ENCODE results near the gene KIF12.

The KIF12 gene

DNA sequence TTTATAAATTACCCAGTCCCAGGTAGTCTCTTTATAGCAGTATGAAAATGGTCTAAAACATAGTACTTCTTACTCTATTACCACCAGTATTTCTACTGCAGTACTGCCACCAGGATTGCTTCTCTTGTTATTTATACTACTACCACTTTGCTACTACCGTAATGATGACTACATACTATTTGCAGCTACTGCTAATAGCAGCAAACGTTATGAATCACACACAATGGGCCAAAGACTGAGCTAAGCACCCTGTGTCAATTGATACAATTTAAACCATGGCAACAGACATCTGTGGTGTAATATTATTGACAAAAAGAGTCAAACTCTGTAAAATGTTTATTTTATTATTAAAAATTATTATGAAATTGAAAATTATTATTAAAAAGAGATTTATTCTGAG is 15.3 kb upstream of the KIF12 start:
- Histone ChIP-seq H2AFZ (ENCODE audit: low read depth, low read length) (no peak overlapping the region), H3K27ac (ENCODE audit: low read length) (no peak overlapping the region), H3K36me3 (ENCODE audit: insufficient read depth, low read length) (no peaks in the 10 kb centered on the region), H3K4me2 (ENCODE audit: insufficient read depth, low read length) (no peak overlapping the region), H3K9me3 (ENCODE audit: insufficient read depth, low read length, severe bottlenecking) (no peaks in the 10 kb centered on the region), H3K27me3 (ENCODE audit: insufficient read depth, low read length, poor library complexity) (peaks cover 6% of the 10 kb centered on the region), H3K4me1 (ENCODE audit: insufficient read depth, low read length) (no peaks in the 10 kb centered on the region), H3K79me2 (ENCODE audit: insufficient read depth, low read length) (no peaks in the 10 kb centered on the region), H3K4me3 (ENCODE audit: low read depth in 1 of 2, low read length in 2 of 2) (no peak overlapping the region), H4K20me1 (ENCODE audit: insufficient read depth, low read length) (no peaks in the 10 kb centered on the region), H3K9ac (ENCODE audit: low read depth, low read length) (no peak overlapping the region)
- DNase-seq, result no peak
- TF ChIP-seq CTCF (IDR thresholded peaks at IDR 0.05; ENCODE audit: borderline replicate concordance, extremely low read depth, low read length, poor library complexity, severe bottlenecking) (no peak), EZH2 (IDR thresholded peaks at IDR 0.05; ENCODE audit: borderline replicate concordance, low read depth, low read length, severe bottlenecking) (no peak)
- ATAC-seq (ENCODE audit: insufficient read depth, low read depth), result no peak

GRCh38 chr9:114112778-114113584 is 13.9 kb upstream of the KIF12 start:
- Histone ChIP-seq H3K4me1 (ENCODE audit: insufficient read depth, low read length) (no peaks in the 10 kb centered on the region), H4K20me1 (ENCODE audit: insufficient read depth, low read length) (no peaks in the 10 kb centered on the region), H3K4me3 (ENCODE audit: low read depth in 1 of 2, low read length in 2 of 2) (no peak overlapping the region), H3K36me3 (ENCODE audit: insufficient read depth, low read length) (no peaks in the 10 kb centered on the region), H3K9ac (ENCODE audit: low read depth, low read length) (no peak overlapping the region), H2AFZ (ENCODE audit: low read depth, low read length) (no peak overlapping the region), H3K27ac (ENCODE audit: low read length) (no peak overlapping the region), H3K4me2 (ENCODE audit: insufficient read depth, low read length) (no peak overlapping the region), H3K79me2 (ENCODE audit: insufficient read depth, low read length) (no peaks in the 10 kb centered on the region), H3K9me3 (ENCODE audit: insufficient read depth, low read length, severe bottlenecking) (no peaks in the 10 kb centered on the region), H3K27me3 (ENCODE audit: insufficient read depth, low read length, poor library complexity) (peaks cover 4% of the 10 kb centered on the region)
- no peak for DNase-seq
- no peak for ATAC-seq (ENCODE audit: insufficient read depth, low read depth)
- no peak for TF ChIP-seq EZH2 (IDR thresholded peaks at IDR 0.05; ENCODE audit: borderline replicate concordance, low read depth, low read length, severe bottlenecking)
- TF ChIP-seq CTCF (IDR thresholded peaks at IDR 0.05; ENCODE audit: borderline replicate concordance, extremely low read depth, low read length, poor library complexity, severe bottlenecking), result no peak

- no peak overlapping the region for H3K9ac ChIP-seq (ENCODE audit: low read depth, low read length)
- no peaks in the 10 kb centered on the region for H3K4me1 ChIP-seq (ENCODE audit: insufficient read depth, low read length)
- H3K4me3 ChIP-seq (ENCODE audit: low read depth in 1 of 2, low read length in 2 of 2), result no peak overlapping the region
- H3K27me3 ChIP-seq (ENCODE audit: insufficient read depth, low read length, poor library complexity), result peaks cover 2% of the 10 kb centered on the region
- no peak for DNase-seq
- H3K79me2 ChIP-seq (ENCODE audit: insufficient read depth, low read length), result no peaks in the 10 kb centered on the region
- no peaks in the 10 kb centered on the region for H4K20me1 ChIP-seq (ENCODE audit: insufficient read depth, low read length)
- ATAC-seq (ENCODE audit: insufficient read depth, low read depth), result no peak
- no peak overlapping the region for H3K27ac ChIP-seq (ENCODE audit: low read length)
- no peak overlapping the region for H2AFZ ChIP-seq (ENCODE audit: low read depth, low read length)
- H3K4me2 ChIP-seq (ENCODE audit: insufficient read depth, low read length), result no peak overlapping the region
- H3K36me3 ChIP-seq (ENCODE audit: insufficient read depth, low read length), result no peaks in the 10 kb centered on the region
- no peaks in the 10 kb centered on the region for H3K9me3 ChIP-seq (ENCODE audit: insufficient read depth, low read length, severe bottlenecking)
- TF ChIP-seq CTCF (IDR thresholded peaks at IDR 0.05; ENCODE audit: borderline replicate concordance, extremely low read depth, low read length, poor library complexity, severe bottlenecking) (no peak), EZH2 (IDR thresholded peaks at IDR 0.05; ENCODE audit: borderline replicate concordance, low read depth, low read length, severe bottlenecking) (no peak)
Observed at GRCh38 chr9:114112325-114112724, 13.2 kb upstream of the KIF12 start.
